Hepatocyte (in vitro differentiated cells): ENCODE data around the gene ASF1B. TPM values are rescaled to one million over a fixed set of nuclear protein-coding genes. Genes with fewer than 3 reads are reported as not detected.

Experiments
- DNase-seq: peaks from one replicate; pipeline ENCODE4 v3.0.0-alpha.2; 2016; ENCODE audit warnings: low spot score
- H2AFZ ChIP-seq: fragments of 200-600 bp; sonication (generic); 2 replicates; pipeline ENCODE4 v1.6.0; 2016; ENCODE audit warnings: antibody characterized with exemption, mild to moderate bottlenecking
- H3K27ac ChIP-seq: fragments of 200-600 bp; sonication (generic); 2 replicates; pipeline ENCODE4 v1.5.1; 2016; ENCODE audit warnings: mild to moderate bottlenecking
- H3K27me3 ChIP-seq: fragments of 200-600 bp; sonication (generic); 2 replicates; pipeline ENCODE4 v1.6.1; 2016
- H3K36me3 ChIP-seq: fragments of 200-600 bp; sonication (generic); replicated peaks from 2 replicates; pipeline ENCODE4 v1.5.1; 2016; ENCODE audit warnings: low read depth; ENCODE audit not compliant: insufficient read depth
- H3K4me1 ChIP-seq: fragments of 200-600 bp; sonication (generic); 2 replicates; pipeline ENCODE4 v1.5.1; 2016; ENCODE audit warnings: mild to moderate bottlenecking, moderate library complexity; ENCODE audit not compliant: insufficient read depth
- H3K4me2 ChIP-seq: fragments of 200-600 bp; sonication (generic); 2 replicates; pipeline ENCODE4 v1.6.0; 2016
- H3K4me3 ChIP-seq: fragments of 200-600 bp; sonication (generic); 2 replicates; pipeline ENCODE4 v1.5.1; 2016; ENCODE audit warnings: mild to moderate bottlenecking
- H3K79me2 ChIP-seq: fragments of 200-600 bp; sonication (generic); 2 replicates; pipeline ENCODE4 v1.6.0; 2017; ENCODE audit warnings: mild to moderate bottlenecking
- H3K9me2 ChIP-seq: fragments of 200-600 bp; sonication (generic); replicated peaks from 2 replicates; pipeline ENCODE4 v1.6.0; 2017; ENCODE audit warnings: mild to moderate bottlenecking; ENCODE audit not compliant: insufficient read depth
- H3K9me3 ChIP-seq: fragments of 200-600 bp; sonication (generic); 2 replicates; pipeline ENCODE4 v1.5.1; 2016; ENCODE audit warnings: low read depth, mild to moderate bottlenecking
- H4K20me1 ChIP-seq: fragments of 200-600 bp; sonication (generic); 2 replicates; pipeline ENCODE4 v1.6.0; 2016; ENCODE audit warnings: mild to moderate bottlenecking; ENCODE audit not compliant: insufficient read depth, poor library complexity, severe bottlenecking
- EZH2 ChIP-seq: fragments of 200-600 bp; sonication (generic); IDR thresholded peaks from 2 replicates; pipeline ENCODE4 v1.6.1; 2016; ENCODE audit warnings: antibody characterized with exemption, mild to moderate bottlenecking, borderline replicate concordance
- EZH2phosphoT487 ChIP-seq: fragments of 200-600 bp; sonication (generic); IDR thresholded peaks from one replicate; pipeline ENCODE4 v1.6.1; 2018; ENCODE audit warnings: antibody characterized with exemption, mild to moderate bottlenecking, low read depth, moderate library complexity; ENCODE audit not compliant: unreplicated experiment, severe bottlenecking
- WGBS: methylation state at CpG from one replicate; pipeline ENCODE4 v1.1.6; 2016; ENCODE audit warnings: low lambda C conversion rate; ENCODE audit errors: missing lambda C conversion rate; 5-methylcytosine and 5-hydroxymethylcytosine counted together
- polyA plus RNA-seq: library from polyadenylated mRNA; unstranded; fragments of >200 nt; fragmentation: Nextera tagmentation; extraction: Ambion mirVana; gene quantifications from 2 replicates; pipeline ENCODE4 v1.2.1, GENCODE V29; 2016
- total RNA-seq: library from RNA; depleted of rRNA; stranded (reverse); fragments of >200 nt; gene quantifications from 2 replicates; pipeline ENCODE4 v1.2.3, GENCODE V29; 2014
- TF ChIP-seq, protein P1 (sequence below): fragments of 200-600 bp; sonication (generic); IDR thresholded peaks from 2 replicates; pipeline ENCODE4 v1.5.1; 2016; ENCODE audit warnings: antibody characterized with exemption, mild to moderate bottlenecking; ENCODE audit not compliant: poor library complexity

Gene ASF1B
- total and polyA plus RNA-seq, 2 experiments from 2014 or later = 5.1 to 12.4 TPM

DNA sequence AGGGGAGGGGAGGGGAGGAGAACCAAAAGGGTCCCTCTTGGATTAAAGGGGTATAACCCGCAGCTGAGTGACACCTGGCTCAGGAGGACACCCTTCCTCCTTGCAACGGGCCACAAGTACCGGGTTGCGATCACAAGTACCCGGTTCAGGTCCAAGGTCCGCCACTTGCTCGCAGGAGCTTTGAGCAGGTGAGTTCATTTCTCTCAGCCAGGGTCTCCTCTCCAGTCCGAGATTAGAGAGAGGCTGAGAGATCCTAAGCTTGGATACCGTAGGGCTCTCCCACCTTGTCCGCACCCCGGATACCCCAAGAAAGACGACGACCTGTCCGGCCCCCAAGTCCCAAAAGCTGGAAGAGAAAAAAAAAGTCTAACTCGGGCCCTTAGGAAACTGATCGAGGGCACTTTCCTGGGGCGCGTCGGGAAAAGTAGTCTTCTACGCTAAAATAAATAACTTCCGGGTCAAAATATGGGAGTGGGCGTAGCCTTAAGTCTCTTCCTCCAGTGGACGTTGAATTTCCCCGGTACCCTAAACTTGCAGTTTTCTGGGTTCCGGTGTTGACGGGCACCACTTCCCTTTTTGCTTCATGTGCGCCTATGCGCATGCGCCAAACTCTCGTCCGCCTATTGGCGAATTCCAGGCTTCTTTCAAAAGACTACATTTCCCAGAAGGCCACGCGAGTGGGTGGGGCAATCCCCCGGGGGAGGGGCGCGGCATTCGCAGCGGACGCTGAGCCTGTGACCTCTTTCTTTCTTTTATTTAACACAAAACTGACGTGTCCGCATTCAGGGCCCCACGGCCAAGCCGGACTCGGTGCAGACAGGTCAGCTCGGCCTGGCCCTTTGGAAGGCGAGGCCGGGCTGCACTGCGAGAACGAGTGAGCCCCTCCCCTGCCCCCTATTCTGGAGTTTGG lies 55.2 kb downstream of the ASF1B start:
- Histone ChIP-seq H3K9me2 (no peaks in the 10 kb centered on the region), H3K4me2 (peak overlapping the region; percentile 87), H3K27ac (peak overlapping the region; percentile 85), H3K4me1 (peaks cover 11% of the 10 kb centered on the region), H3K79me2 (peaks cover 25% of the 10 kb centered on the region), H3K36me3 (no peaks in the 10 kb centered on the region), H3K27me3 (no peaks in the 10 kb centered on the region), H4K20me1 (no peaks in the 10 kb centered on the region), H2AFZ (peak overlapping the region; percentile 56), H3K4me3 (peak overlapping the region; percentile 49), H3K9me3 (no peaks in the 10 kb centered on the region)
- peak; percentile 99 for DNase-seq
- TF ChIP-seq EZH2 (no peak), EZH2phosphoT487 (no peak)
- 1% methylated on average over 49 of the region's 50 CpGs for WGBS

DNA sequence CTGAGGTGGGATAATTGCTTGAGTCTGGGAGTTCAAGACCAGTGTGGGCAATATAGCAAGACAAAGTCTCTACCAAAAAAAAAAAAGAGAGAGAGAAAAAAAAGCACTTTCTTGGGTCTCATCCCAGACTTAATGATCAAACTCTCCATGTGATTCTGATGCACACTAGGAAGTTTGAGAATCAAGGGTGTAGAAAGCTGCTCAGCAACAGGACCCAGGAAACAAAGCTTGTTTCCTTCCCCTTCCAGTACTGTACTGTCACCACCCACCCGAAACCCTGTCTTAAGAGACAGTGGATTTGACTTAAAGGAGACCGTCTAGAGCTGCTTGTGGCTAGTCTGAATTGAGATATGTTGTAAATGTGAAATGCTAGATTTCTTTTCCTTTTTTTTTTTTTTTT lies 58.0 kb downstream of the ASF1B start:
- TF ChIP-seq EZH2 (no peak), EZH2phosphoT487 (no peak)
- TF ChIP-seq, protein P1, sequence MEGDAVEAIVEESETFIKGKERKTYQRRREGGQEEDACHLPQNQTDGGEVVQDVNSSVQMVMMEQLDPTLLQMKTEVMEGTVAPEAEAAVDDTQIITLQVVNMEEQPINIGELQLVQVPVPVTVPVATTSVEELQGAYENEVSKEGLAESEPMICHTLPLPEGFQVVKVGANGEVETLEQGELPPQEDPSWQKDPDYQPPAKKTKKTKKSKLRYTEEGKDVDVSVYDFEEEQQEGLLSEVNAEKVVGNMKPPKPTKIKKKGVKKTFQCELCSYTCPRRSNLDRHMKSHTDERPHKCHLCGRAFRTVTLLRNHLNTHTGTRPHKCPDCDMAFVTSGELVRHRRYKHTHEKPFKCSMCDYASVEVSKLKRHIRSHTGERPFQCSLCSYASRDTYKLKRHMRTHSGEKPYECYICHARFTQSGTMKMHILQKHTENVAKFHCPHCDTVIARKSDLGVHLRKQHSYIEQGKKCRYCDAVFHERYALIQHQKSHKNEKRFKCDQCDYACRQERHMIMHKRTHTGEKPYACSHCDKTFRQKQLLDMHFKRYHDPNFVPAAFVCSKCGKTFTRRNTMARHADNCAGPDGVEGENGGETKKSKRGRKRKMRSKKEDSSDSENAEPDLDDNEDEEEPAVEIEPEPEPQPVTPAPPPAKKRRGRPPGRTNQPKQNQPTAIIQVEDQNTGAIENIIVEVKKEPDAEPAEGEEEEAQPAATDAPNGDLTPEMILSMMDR = no peak
- 87% methylated on average over 2 of the region's 2 CpGs for WGBS
- Histone ChIP-seq H2AFZ (no peak overlapping the region), H4K20me1 (no peaks in the 10 kb centered on the region), H3K4me3 (no peak overlapping the region), H3K9me3 (no peaks in the 10 kb centered on the region), H3K4me1 (peaks cover 19% of the 10 kb centered on the region), H3K79me2 (peaks cover 43% of the 10 kb centered on the region), H3K36me3 (no peaks in the 10 kb centered on the region), H3K9me2 (no peaks in the 10 kb centered on the region), H3K27ac (no peak overlapping the region), H3K4me2 (no peak overlapping the region), H3K27me3 (no peaks in the 10 kb centered on the region)
- DNase-seq = no peak

DNA sequence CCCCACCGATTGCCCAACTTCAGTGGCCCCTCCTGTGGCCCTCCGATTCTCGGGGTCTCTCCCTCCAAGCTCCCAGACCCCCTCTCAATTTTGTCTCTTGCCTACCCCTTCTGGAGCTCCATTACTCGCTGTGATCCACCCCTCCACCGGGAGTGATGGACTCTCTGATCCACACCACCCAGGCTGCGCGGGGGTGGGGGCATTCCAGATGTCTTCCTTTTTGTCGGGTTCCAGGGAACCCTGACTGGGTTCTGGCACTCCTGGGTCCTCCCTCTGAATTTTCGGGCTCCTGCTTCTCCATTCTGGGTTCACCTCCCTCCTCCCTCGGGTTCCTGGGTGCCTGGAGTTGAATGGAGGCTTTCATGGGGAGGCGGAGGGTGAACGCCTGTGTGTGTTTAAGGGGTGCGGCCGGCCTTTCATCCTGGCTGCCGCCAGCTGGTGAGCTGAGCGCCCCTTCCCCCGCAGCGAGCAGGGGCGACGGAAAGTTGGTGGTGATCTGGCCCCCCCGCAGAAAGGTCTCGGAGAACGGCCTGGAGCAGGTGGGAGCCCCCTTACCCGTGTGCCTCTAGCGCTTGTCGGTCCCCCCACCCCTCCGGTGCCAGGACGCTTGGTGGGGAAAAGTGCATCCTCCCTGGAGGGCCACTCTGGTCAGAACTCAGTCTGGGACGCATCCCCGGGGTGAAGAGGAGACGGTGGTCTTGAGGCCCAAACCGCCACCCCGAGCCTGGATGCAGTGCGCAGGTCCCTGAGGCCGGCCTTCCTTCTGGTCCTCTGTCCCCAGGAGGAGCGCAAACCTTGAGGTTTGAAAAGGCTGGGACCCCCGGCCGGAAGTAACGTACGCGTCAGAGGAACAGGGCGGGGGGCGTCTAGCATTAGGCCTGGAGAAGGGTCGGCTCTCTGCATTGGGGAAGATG lies 62.2 kb downstream of the ASF1B start:
- no peaks in the 10 kb centered on the region for H3K27me3 ChIP-seq
- TF ChIP-seq, protein P1 = no peak
- TF ChIP-seq EZH2 (no peak), EZH2phosphoT487 (no peak)
- H3K4me3 ChIP-seq = peak overlapping the region; percentile 96
- H3K9me2 ChIP-seq = no peaks in the 10 kb centered on the region
- no peaks in the 10 kb centered on the region for H4K20me1 ChIP-seq
- peak overlapping the region; percentile 85 for H3K27ac ChIP-seq
- H3K36me3 ChIP-seq = no peaks in the 10 kb centered on the region
- peak overlapping the region; percentile 76 for H2AFZ ChIP-seq
- DNase-seq = peak; percentile 62
- H3K4me1 ChIP-seq = peaks cover 14% of the 10 kb centered on the region
- peak overlapping the region; percentile 99 for H3K4me2 ChIP-seq
- 16% methylated on average over 30 of the region's 44 CpGs for WGBS
- no peaks in the 10 kb centered on the region for H3K9me3 ChIP-seq
- H3K79me2 ChIP-seq = peaks cover 23% of the 10 kb centered on the region
